HG03280 (cell line): Measurements from ENCODE around the gene CWC25.
"Not testable (repeated sequence)": the region's sequence is repeated elsewhere in the genome, so short reads cannot be mapped to it uniquely, and the experiment has no call there.

Experiments used
- ATAC-seq: cut with Tn5 transposase; IDR thresholded peaks from one replicate; pipeline ENCODE4 v1.9.1; 2021; ENCODE audit warnings: mild to moderate bottlenecking, moderate library complexity; ENCODE audit not compliant: unreplicated experiment

CWC25 gene

GRCh38 chr17:38790148-38790707 is 34.9 kb downstream of the CWC25 start:
- not testable (repeated sequence) for ATAC-seq

GRCh38 chr17:38789185-38789584 is 35.9 kb downstream of the CWC25 start:
- ATAC-seq = no peak

GRCh38 chr17:38787999-38788398 is 37.1 kb downstream of the CWC25 start:
- ATAC-seq = not testable (repeated sequence)

- ATAC-seq = no peak
Observed at GRCh38 chr17:38786372-38786771, 38.7 kb downstream of the CWC25 start.

- no peak for ATAC-seq
Observed at GRCh38 chr17:38783227-38783626, 41.9 kb downstream of the CWC25 start.

GRCh38 chr17:38779965-38780752 is 45.0 kb downstream of the CWC25 start:
- ATAC-seq = no peak

- no peak for ATAC-seq
Observed at GRCh38 chr17:38777641-38778250, 47.4 kb downstream of the CWC25 start.

- ATAC-seq = no peak
Observed at GRCh38 chr17:38773258-38773657, 51.9 kb downstream of the CWC25 start.

- no peak for ATAC-seq
Observed at GRCh38 chr17:38768417-38768816, 56.7 kb downstream of the CWC25 start.

GRCh38 chr17:38766341-38766740 is 58.8 kb downstream of the CWC25 start:
- no peak for ATAC-seq

GRCh38 chr17:38762231-38762630 is 62.9 kb downstream of the CWC25 start:
- ATAC-seq = no peak

GRCh38 chr17:38761612-38762011 is 63.5 kb downstream of the CWC25 start:
- no peak for ATAC-seq

GRCh38 chr17:38753071-38753506 is 72.0 kb downstream of the CWC25 start:
- no peak for ATAC-seq

GRCh38 chr17:38752308-38753070 is 72.6 kb downstream of the CWC25 start, which contains the start of gene PSMB3:
Gene PSMB3 (plus strand): TSS chr17:38752741. CDS start chr17:38752827, 86 bp downstream.
- peak; percentile 74 for ATAC-seq

GRCh38 chr17:38751808-38752307 is 73.3 kb downstream of the CWC25 start:
- peak; percentile 43 for ATAC-seq

GRCh38 chr17:38751144-38751807 is 73.8 kb downstream of the CWC25 start:
- ATAC-seq = no peak
